Ectodermal cell (in vitro differentiated cells): ENCODE data around the gene CEP112.

ENCODE experiments used
- H3K27ac ChIP-seq: 2 replicates; pipeline ENCODE4 v1.7.0; 2013; ENCODE audit warnings: mild to moderate bottlenecking, low read depth, low read length; ENCODE audit not compliant: insufficient read depth, poor library complexity, severe bottlenecking
- H3K27me3 ChIP-seq: 2 replicates; pipeline ENCODE4 v1.7.0; 2013; ENCODE audit warnings: mild to moderate bottlenecking, low read length; ENCODE audit not compliant: insufficient read depth, control insufficient read depth, poor library complexity, severe bottlenecking
- H3K36me3 ChIP-seq: one replicate; pipeline ENCODE4 v1.7.0; 2013; ENCODE audit warnings: low read length; ENCODE audit not compliant: control insufficient read depth, insufficient read depth
- H3K4me1 ChIP-seq: one replicate; pipeline ENCODE4 v1.7.0; 2013; ENCODE audit warnings: low read length; ENCODE audit not compliant: control insufficient read depth, insufficient read depth
- H3K4me3 ChIP-seq: 2 replicates; pipeline ENCODE4 v1.7.0; 2013; ENCODE audit warnings: low read depth, low read length, control low read depth; ENCODE audit not compliant: insufficient read depth
- H3K9me3 ChIP-seq: 2 replicates; pipeline ENCODE4 v1.7.0; 2013; ENCODE audit warnings: mild to moderate bottlenecking, low read length, moderate library complexity; ENCODE audit not compliant: control insufficient read depth
- WGBS, 2 experiments: methylation state at CpG; one replicate each; pipeline ENCODE4 v1.1.7; 2013; ENCODE audit warnings: missing lambda C conversion rate in 2 of 2; 5-methylcytosine and 5-hydroxymethylcytosine counted together

Gene CEP112

GRCh38 chr17:65998675-65999074, 193.3 kb downstream of the CEP112 start:
- H3K27me3 ChIP-seq: no peaks in the 10 kb centered on the region
- H3K27ac ChIP-seq: no peak overlapping the region
- H3K36me3 ChIP-seq: no peaks in the 10 kb centered on the region
- H3K4me1 ChIP-seq: no peaks in the 10 kb centered on the region
- no peak overlapping the region for H3K4me3 ChIP-seq
- 97 to 100% methylated on average over 2 of the region's 3 CpGs for WGBS, 2 experiments
- no peaks in the 10 kb centered on the region for H3K9me3 ChIP-seq

GRCh38 chr17:65994679-65995078, 197.3 kb downstream of the CEP112 start:
- H3K9me3 ChIP-seq: no peaks in the 10 kb centered on the region
- no peaks in the 10 kb centered on the region for H3K4me1 ChIP-seq
- H3K36me3 ChIP-seq: no peaks in the 10 kb centered on the region
- 87 to 91% methylated on average over 4 of the region's 4 CpGs for WGBS, 2 experiments
- H3K4me3 ChIP-seq: no peak overlapping the region
- no peak overlapping the region for H3K27ac ChIP-seq
- H3K27me3 ChIP-seq: no peaks in the 10 kb centered on the region

GRCh38 chr17:65994114-65994513, 197.8 kb downstream of the CEP112 start:
- no peaks in the 10 kb centered on the region for H3K4me1 ChIP-seq
- H3K36me3 ChIP-seq: no peaks in the 10 kb centered on the region
- no peak overlapping the region for H3K27ac ChIP-seq
- no peak overlapping the region for H3K4me3 ChIP-seq
- no peaks in the 10 kb centered on the region for H3K27me3 ChIP-seq
- 95% methylated on average over 2 of the region's 2 CpGs for WGBS, 2 experiments
- no peaks in the 10 kb centered on the region for H3K9me3 ChIP-seq

- Histone ChIP-seq H3K4me1 (no peaks in the 10 kb centered on the region), H3K36me3 (no peaks in the 10 kb centered on the region), H3K4me3 (no peak overlapping the region), H3K9me3 (no peaks in the 10 kb centered on the region), H3K27ac (no peak overlapping the region), H3K27me3 (no peaks in the 10 kb centered on the region)
- 86 to 91% methylated on average over 3 of the region's 3 CpGs for WGBS, 2 experiments
These were observed 201.3 kb downstream of the CEP112 start for GRCh38 chr17:65990593-65990992.

- Histone ChIP-seq H3K4me1 (no peaks in the 10 kb centered on the region), H3K9me3 (no peaks in the 10 kb centered on the region), H3K36me3 (no peaks in the 10 kb centered on the region)
These were observed 203.5 kb downstream of the CEP112 start for GRCh38 chr17:65988451-65988850.

GRCh38 chr17:65987988-65988387, 203.9 kb downstream of the CEP112 start:
- Histone ChIP-seq H3K4me3 (no peak overlapping the region), H3K27ac (no peak overlapping the region), H3K9me3 (no peaks in the 10 kb centered on the region), H3K27me3 (no peaks in the 10 kb centered on the region), H3K4me1 (no peaks in the 10 kb centered on the region), H3K36me3 (no peaks in the 10 kb centered on the region)
- 43 to 55% methylated on average over 2 of the region's 2 CpGs for WGBS, 2 experiments

More at GRCh38 chr17:65988451-65988850, 203.5 kb downstream of the CEP112 start:
- no peaks in the 10 kb centered on the region for H3K27me3 ChIP-seq
- H3K4me3 ChIP-seq: no peak overlapping the region
- H3K27ac ChIP-seq: no peak overlapping the region

GRCh38 chr17:65985571-65985970, 206.4 kb downstream of the CEP112 start:
- WGBS, 2 experiments: 93 to 100% methylated on average over 2 to 3 of the region's 3 CpGs
- Histone ChIP-seq H3K27ac (no peak overlapping the region), H3K27me3 (no peaks in the 10 kb centered on the region), H3K4me3 (no peak overlapping the region), H3K36me3 (no peaks in the 10 kb centered on the region), H3K4me1 (no peaks in the 10 kb centered on the region), H3K9me3 (no peaks in the 10 kb centered on the region)

GRCh38 chr17:65984299-65984698, 207.6 kb downstream of the CEP112 start:
- H3K9me3 ChIP-seq: no peaks in the 10 kb centered on the region
- no peaks in the 10 kb centered on the region for H3K4me1 ChIP-seq
- no peak overlapping the region for H3K4me3 ChIP-seq
- 76 to 84% methylated on average over 3 of the region's 3 CpGs for WGBS, 2 experiments
- no peaks in the 10 kb centered on the region for H3K27me3 ChIP-seq
- no peaks in the 10 kb centered on the region for H3K36me3 ChIP-seq
- H3K27ac ChIP-seq: no peak overlapping the region

GRCh38 chr17:65978871-65979270, 213.1 kb downstream of the CEP112 start:
- Histone ChIP-seq H3K4me3 (no peak overlapping the region), H3K9me3 (no peaks in the 10 kb centered on the region), H3K4me1 (peaks cover 3% of the 10 kb centered on the region), H3K27me3 (no peaks in the 10 kb centered on the region), H3K27ac (no peak overlapping the region), H3K36me3 (no peaks in the 10 kb centered on the region)
- WGBS, 2 experiments: 86 to 91% methylated on average over 1 of the region's 1 CpG

- Histone ChIP-seq H3K27ac (no peak overlapping the region), H3K9me3 (no peaks in the 10 kb centered on the region), H3K27me3 (no peaks in the 10 kb centered on the region), H3K4me1 (peaks cover 3% of the 10 kb centered on the region), H3K4me3 (no peak overlapping the region), H3K36me3 (no peaks in the 10 kb centered on the region)
- 85 to 87% methylated on average over 10 of the region's 10 CpGs for whole genome bisulfite sequencing, 2 experiments
These were observed 214.9 kb downstream of the CEP112 start for GRCh38 chr17:65977041-65977440.

- 59 to 61% methylated on average over 8 to 9 of the region's 9 CpGs for WGBS, 2 experiments
- Histone ChIP-seq H3K9me3 (no peaks in the 10 kb centered on the region), H3K4me3 (no peak overlapping the region), H3K27me3 (no peaks in the 10 kb centered on the region), H3K36me3 (no peaks in the 10 kb centered on the region), H3K4me1 (peaks cover 3% of the 10 kb centered on the region), H3K27ac (no peak overlapping the region)
These were observed 216.1 kb downstream of the CEP112 start for GRCh38 chr17:65975878-65976277.
